Inferior parietal cortex (tissue), 1 donor: Measurements from ENCODE around the gene NR2C2.

Experiments
- DNase-seq: peaks from one replicate; pipeline ENCODE4 v3.0.0-alpha.2; 2016; ENCODE audit errors: extremely low spot score

NR2C2 gene

GRCh38 chr3:15063238-15063637, 115.9 kb downstream of the NR2C2 start:
- no peak for DNase-seq

- DNase-seq: no peak
Observed at GRCh38 chr3:15063656-15064286, 116.4 kb downstream of the NR2C2 start.

- DNase-seq: no peak
Observed at GRCh38 chr3:15064299-15064834, 117.0 kb downstream of the NR2C2 start.

GRCh38 chr3:15064835-15065549, 117.6 kb downstream of the NR2C2 start, which contains the start of gene MRPS25:
TSS of gene MRPS25 (minus strand) at chr3:15065315. CDS start at chr3:15065194, 121 bp downstream.
- peak; percentile 93 for DNase-seq

GRCh38 chr3:15065550-15066007, 118.2 kb downstream of the NR2C2 start:
- no peak for DNase-seq

GRCh38 chr3:15066467-15066866, 119.1 kb downstream of the NR2C2 start:
- no peak for DNase-seq

GRCh38 chr3:15069441-15069840, 122.1 kb downstream of the NR2C2 start:
- DNase-seq: no peak

- no peak for DNase-seq
Observed at GRCh38 chr3:15071699-15072098, 124.3 kb downstream of the NR2C2 start.

- no peak for DNase-seq
Observed at GRCh38 chr3:15074500-15074899, 127.1 kb downstream of the NR2C2 start.

- no peak for DNase-seq
Observed at GRCh38 chr3:15079091-15079490, 131.7 kb downstream of the NR2C2 start.

GRCh38 chr3:15081960-15082664, 134.7 kb downstream of the NR2C2 start:
- no peak for DNase-seq

- DNase-seq: no peak
Observed at GRCh38 chr3:15083252-15083651, 135.9 kb downstream of the NR2C2 start.

GRCh38 chr3:15086263-15086662, 138.9 kb downstream of the NR2C2 start:
- no peak for DNase-seq

GRCh38 chr3:15086699-15087098, 139.3 kb downstream of the NR2C2 start:
- no peak for DNase-seq

GRCh38 chr3:15089201-15089600, 141.8 kb downstream of the NR2C2 start:
- DNase-seq: no peak

GRCh38 chr3:15091575-15091974, 144.2 kb downstream of the NR2C2 start:
- DNase-seq: no peak

- DNase-seq: no peak
Observed at GRCh38 chr3:15092686-15093085, 145.3 kb downstream of the NR2C2 start.

- no peak for DNase-seq
Observed at GRCh38 chr3:15094187-15094875, 146.9 kb downstream of the NR2C2 start.

GRCh38 chr3:15096046-15096445, 148.7 kb downstream of the NR2C2 start:
- DNase-seq: no peak

- no peak for DNase-seq
Observed at GRCh38 chr3:15097891-15098290, 150.5 kb downstream of the NR2C2 start.
